Measurements from ENCODE around the gene SLC37A4.
A peak's percentile ranks its signal among the peaks of the same experiment; 100 is the strongest.

The SLC37A4 gene

GRCh38 chr11:119057000-119057769 is 26.5 kb upstream of the SLC37A4 start, which contains the start of gene HYOU1:
TSS of gene HYOU1 (minus strand) at chr11:119057205. CDS start at chr11:119056160, 1,045 bp downstream.
- FAIRE-seq (peak; percentile 99), DNase-seq (ENCODE audit: insufficient read length, low spot score) (peak; percentile 99)
- TF ChIP-seq POLR2AphosphoS5 (IDR thresholded peaks at IDR 0.05; ENCODE audit: low read depth, low read length), result peak; percentile 58
- peak; percentile 65 for TF ChIP-seq POLR2A (IDR thresholded peaks at IDR 0.05; ENCODE audit: low read depth, low read length)
- TF ChIP-seq TAF1 (IDR thresholded peaks at IDR 0.05; ENCODE audit: low read depth, low read length), result peak; percentile 83
- peak; percentile 79 for TF ChIP-seq POU2F2 (IDR thresholded peaks at IDR 0.05; ENCODE audit: low read depth, low read length)
- TF ChIP-seq PAX5 (IDR thresholded peaks at IDR 0.05; ENCODE audit: insufficient read depth, low read length, severe bottlenecking), result no peak

DNA sequence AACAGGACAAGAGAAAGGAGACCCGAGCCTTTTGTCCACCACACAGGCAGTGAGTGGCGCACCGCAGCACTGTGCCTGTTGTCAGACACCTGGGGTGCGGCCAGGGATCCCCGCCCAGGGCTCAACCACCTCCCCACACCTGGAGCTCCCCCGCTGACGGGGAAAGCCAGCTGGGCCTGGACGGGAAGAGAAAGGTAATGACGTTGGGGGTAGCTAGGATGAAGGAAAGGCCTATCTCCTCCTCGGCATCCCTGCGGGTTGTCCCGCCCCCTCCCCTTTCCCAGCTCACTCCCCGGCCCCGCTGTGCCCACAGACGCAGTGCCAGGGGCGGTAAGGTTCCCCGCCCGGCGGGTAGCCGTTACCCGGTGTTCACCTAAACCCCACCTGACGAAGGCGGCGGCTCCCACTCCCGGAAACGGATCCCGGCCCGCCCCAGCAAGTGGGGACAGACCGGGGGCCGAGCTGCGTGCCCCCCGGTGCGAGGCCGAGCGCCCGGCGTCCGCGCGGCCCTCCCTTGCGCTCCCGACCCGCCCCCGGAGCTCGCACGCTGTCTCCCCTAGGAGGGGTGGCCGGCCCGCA is 25.8 kb upstream of the SLC37A4 start:
- no peak for TF ChIP-seq TAF1 (IDR thresholded peaks at IDR 0.05; ENCODE audit: low read depth, low read length)
- TF ChIP-seq POLR2AphosphoS5 (IDR thresholded peaks at IDR 0.05; ENCODE audit: low read depth, low read length), result no peak
- TF ChIP-seq POLR2A (IDR thresholded peaks at IDR 0.05; ENCODE audit: low read depth, low read length), result no peak; the same call in 1 of the 2 replicates
- no peak for TF ChIP-seq PAX5 (IDR thresholded peaks at IDR 0.05; ENCODE audit: insufficient read depth, low read length, severe bottlenecking)
- no peak for TF ChIP-seq POU2F2 (IDR thresholded peaks at IDR 0.05; ENCODE audit: low read depth, low read length)
- no peak for TF ChIP-seq SPI1 (IDR thresholded peaks at IDR 0.05; ENCODE audit: low read depth, low read length)
- no peak for FAIRE-seq
- peak; percentile 43 for DNase-seq (ENCODE audit: insufficient read length, low spot score)

DNA sequence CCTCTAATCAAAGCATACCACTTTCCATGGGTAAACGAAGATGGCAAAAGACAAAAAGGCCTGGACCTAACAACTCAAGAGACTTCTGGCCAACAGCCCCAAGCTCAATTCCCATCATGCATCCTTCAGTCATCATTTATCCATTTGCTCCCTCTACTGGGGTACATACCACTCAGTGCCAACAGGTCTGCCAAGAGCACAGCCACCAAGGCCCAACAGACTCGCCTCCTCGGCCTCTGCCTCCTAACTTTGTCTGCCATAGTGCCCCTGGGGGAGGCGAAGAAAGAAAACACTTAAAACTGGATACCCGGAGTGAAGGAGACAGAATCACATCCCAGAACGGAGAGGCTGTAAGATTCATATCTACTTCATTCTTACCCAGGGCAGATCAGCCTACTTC is 25.2 kb upstream of the SLC37A4 start:
- peak; percentile 62 for FAIRE-seq
- no peak for DNase-seq (ENCODE audit: insufficient read length, low spot score)
- TF ChIP-seq POLR2A (IDR thresholded peaks at IDR 0.05; ENCODE audit: low read depth, low read length) (no peak; the same call in 1 of the 2 replicates), PAX5 (IDR thresholded peaks at IDR 0.05; ENCODE audit: insufficient read depth, low read length, severe bottlenecking) (no peak), SPI1 (IDR thresholded peaks at IDR 0.05; ENCODE audit: low read depth, low read length) (no peak), POU2F2 (IDR thresholded peaks at IDR 0.05; ENCODE audit: low read depth, low read length) (no peak), POLR2AphosphoS5 (IDR thresholded peaks at IDR 0.05; ENCODE audit: low read depth, low read length) (no peak), TAF1 (IDR thresholded peaks at IDR 0.05; ENCODE audit: low read depth, low read length) (no peak)

DNA sequence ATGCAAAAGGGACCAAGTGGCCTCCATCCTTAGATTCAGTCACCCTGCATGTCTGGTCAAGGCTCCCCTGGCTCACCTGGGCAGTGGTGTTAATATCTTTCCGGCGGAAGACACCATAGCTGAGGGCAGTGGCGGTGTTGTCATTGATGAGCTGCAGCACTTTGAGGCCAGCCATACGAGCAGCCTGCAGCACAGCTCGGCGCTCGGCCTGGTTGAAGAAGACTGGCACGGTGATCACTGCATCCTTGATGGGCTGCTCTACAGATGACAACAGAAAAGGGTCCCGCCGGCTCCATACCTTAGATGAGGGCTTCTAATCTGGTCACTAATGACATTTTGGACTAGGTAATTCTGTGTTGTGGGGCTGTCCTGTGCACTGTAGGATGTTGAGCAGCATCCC is 23.7 kb upstream of the SLC37A4 start:
- TF ChIP-seq TAF1 (IDR thresholded peaks at IDR 0.05; ENCODE audit: low read depth, low read length) (no peak), POLR2AphosphoS5 (IDR thresholded peaks at IDR 0.05; ENCODE audit: low read depth, low read length) (no peak), POU2F2 (IDR thresholded peaks at IDR 0.05; ENCODE audit: low read depth, low read length) (no peak), SPI1 (IDR thresholded peaks at IDR 0.05; ENCODE audit: low read depth, low read length) (no peak)
- FAIRE-seq, result no peak
- DNase-seq (ENCODE audit: insufficient read length, low spot score), result no peak

DNA sequence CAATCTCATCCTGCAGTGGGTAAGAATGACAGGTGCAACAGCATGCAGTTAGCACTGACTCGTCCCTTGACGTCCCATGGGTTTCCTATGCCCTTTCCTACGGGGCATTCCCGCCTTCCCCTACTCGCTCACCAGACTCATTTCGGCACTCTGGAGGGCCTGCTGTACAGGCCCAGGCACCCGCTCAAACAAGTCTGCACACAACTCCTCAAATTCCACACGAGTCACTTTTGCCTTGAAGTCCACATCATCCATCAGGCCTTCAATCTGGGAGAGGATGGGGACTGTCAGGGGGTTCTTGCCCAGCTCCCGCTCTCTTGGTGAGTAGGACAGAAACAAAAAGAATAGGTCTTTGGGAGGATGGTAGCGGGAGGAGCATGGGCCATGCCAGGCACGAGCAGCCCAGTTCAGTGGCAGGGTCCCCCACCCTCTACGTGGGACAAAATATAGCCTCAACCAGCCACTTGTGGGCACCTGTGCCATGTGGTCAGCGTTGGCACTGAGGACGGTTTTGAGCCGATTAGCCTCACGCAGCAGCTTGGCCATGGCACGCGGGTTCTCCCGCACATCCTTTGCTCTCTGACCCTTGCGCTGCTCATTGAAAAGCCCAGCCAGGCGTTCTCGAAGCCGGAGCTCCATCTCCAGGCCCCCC is 21.6 kb upstream of the SLC37A4 start:
- no peak for TF ChIP-seq POU2F2 (IDR thresholded peaks at IDR 0.05; ENCODE audit: low read depth, low read length)
- TF ChIP-seq PAX5 (IDR thresholded peaks at IDR 0.05; ENCODE audit: insufficient read depth, low read length, severe bottlenecking), result no peak
- TF ChIP-seq POLR2AphosphoS5 (IDR thresholded peaks at IDR 0.05; ENCODE audit: low read depth, low read length), result no peak
- no peak for TF ChIP-seq TAF1 (IDR thresholded peaks at IDR 0.05; ENCODE audit: low read depth, low read length)
- no peak for TF ChIP-seq SPI1 (IDR thresholded peaks at IDR 0.05; ENCODE audit: low read depth, low read length)
- TF ChIP-seq POLR2A (IDR thresholded peaks at IDR 0.05; ENCODE audit: low read depth, low read length), result no peak; the same call in 1 of the 2 replicates
- no peak for DNase-seq (ENCODE audit: insufficient read length, low spot score)
- FAIRE-seq, result no peak

GRCh38 chr11:119051440-119052162 is 20.9 kb upstream of the SLC37A4 start:
- FAIRE-seq, result peak; percentile 82
- TF ChIP-seq POLR2A (IDR thresholded peaks at IDR 0.05; ENCODE audit: low read depth, low read length) (peak; percentile 61; the same call in 1 of the 2 replicates), TAF1 (IDR thresholded peaks at IDR 0.05; ENCODE audit: low read depth, low read length) (no peak), PAX5 (IDR thresholded peaks at IDR 0.05; ENCODE audit: insufficient read depth, low read length, severe bottlenecking) (no peak), SPI1 (IDR thresholded peaks at IDR 0.05; ENCODE audit: low read depth, low read length) (peak; percentile 61), POLR2AphosphoS5 (IDR thresholded peaks at IDR 0.05; ENCODE audit: low read depth, low read length) (peak; percentile 61; the same call in 1 of the 2 replicates)
- DNase-seq (ENCODE audit: insufficient read length, low spot score), result peak; percentile 40

GRCh38 chr11:119049081-119049480 is 18.4 kb upstream of the SLC37A4 start:
- DNase-seq (ENCODE audit: insufficient read length, low spot score), result no peak
- TF ChIP-seq TAF1 (IDR thresholded peaks at IDR 0.05; ENCODE audit: low read depth, low read length), result no peak
- peak; percentile 56; the same call in 1 of the 2 replicates for TF ChIP-seq POLR2AphosphoS5 (IDR thresholded peaks at IDR 0.05; ENCODE audit: low read depth, low read length)
- no peak for FAIRE-seq

DNA sequence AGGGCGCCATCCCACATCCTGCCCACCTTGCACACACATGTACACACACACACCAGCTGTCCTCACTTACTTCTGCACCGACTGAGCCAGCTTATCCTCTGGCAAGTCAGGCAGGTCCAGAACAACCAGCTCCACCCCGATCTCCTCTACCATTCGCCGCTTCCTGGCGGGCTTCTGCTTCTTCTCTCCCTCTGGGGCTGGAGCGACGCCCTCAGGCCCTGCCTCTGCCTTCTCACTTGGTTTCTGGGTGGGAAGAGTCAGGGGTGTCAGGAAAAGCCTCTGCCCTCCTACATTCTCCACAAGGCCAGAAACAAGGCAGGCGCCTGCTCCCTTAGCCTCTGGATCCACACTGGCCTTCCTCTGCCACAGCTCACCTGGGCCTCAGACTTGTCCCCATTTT is 18.0 kb upstream of the SLC37A4 start:
- DNase-seq (ENCODE audit: insufficient read length, low spot score), result no peak
- no peak for FAIRE-seq
- no peak for TF ChIP-seq POLR2AphosphoS5 (IDR thresholded peaks at IDR 0.05; ENCODE audit: low read depth, low read length)
- TF ChIP-seq PAX5 (IDR thresholded peaks at IDR 0.05; ENCODE audit: insufficient read depth, low read length, severe bottlenecking), result no peak
- TF ChIP-seq TAF1 (IDR thresholded peaks at IDR 0.05; ENCODE audit: low read depth, low read length), result no peak
- TF ChIP-seq SPI1 (IDR thresholded peaks at IDR 0.05; ENCODE audit: low read depth, low read length), result no peak
- no peak; the same call in 1 of the 2 replicates for TF ChIP-seq POLR2A (IDR thresholded peaks at IDR 0.05; ENCODE audit: low read depth, low read length)
- no peak for TF ChIP-seq POU2F2 (IDR thresholded peaks at IDR 0.05; ENCODE audit: low read depth, low read length)

GRCh38 chr11:119047205-119047604 is 16.5 kb upstream of the SLC37A4 start:
- no peak for TF ChIP-seq TAF1 (IDR thresholded peaks at IDR 0.05; ENCODE audit: low read depth, low read length)
- TF ChIP-seq POU2F2 (IDR thresholded peaks at IDR 0.05; ENCODE audit: low read depth, low read length), result no peak
- no peak for TF ChIP-seq POLR2A (IDR thresholded peaks at IDR 0.05; ENCODE audit: low read depth, low read length)
- no peak for TF ChIP-seq POLR2AphosphoS5 (IDR thresholded peaks at IDR 0.05; ENCODE audit: low read depth, low read length)
- no peak for TF ChIP-seq PAX5 (IDR thresholded peaks at IDR 0.05; ENCODE audit: insufficient read depth, low read length, severe bottlenecking)
- TF ChIP-seq SPI1 (IDR thresholded peaks at IDR 0.05; ENCODE audit: low read depth, low read length), result no peak
- DNase-seq (ENCODE audit: insufficient read length, low spot score), result no peak
- FAIRE-seq, result no peak
